ENCODE measurements around the gene LIF.
"Not testable (repeated sequence)": the region's sequence is repeated elsewhere in the genome, so short reads cannot be mapped to it uniquely, and the experiment has no call there.

The LIF gene

DNA sequence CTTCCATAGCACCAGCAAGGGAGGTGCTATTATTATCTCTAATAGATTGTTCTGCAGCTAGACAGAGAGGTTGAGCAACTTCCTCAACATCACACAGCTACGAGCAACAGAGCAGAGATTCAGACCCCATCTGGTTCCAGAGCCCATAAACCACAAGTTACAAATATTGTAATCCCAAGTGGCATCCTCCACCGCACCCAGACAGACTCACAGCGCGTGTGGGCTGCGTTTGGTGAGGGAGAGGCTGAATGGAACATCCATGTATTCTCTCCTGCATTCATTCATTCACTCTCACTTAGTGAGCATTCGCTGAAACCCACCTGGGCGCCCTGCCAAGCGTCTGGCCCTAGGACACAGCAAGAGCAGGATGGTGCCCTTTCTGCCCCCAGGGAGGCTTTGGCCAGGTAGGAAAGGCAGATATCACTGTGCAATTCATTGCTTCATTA is 33.5 kb downstream of the LIF start:
- no peak for DNase-seq (ENCODE audit: low read depth, low spot score)
- peak overlapping the region; percentile 80 for H3K27ac ChIP-seq

DNA sequence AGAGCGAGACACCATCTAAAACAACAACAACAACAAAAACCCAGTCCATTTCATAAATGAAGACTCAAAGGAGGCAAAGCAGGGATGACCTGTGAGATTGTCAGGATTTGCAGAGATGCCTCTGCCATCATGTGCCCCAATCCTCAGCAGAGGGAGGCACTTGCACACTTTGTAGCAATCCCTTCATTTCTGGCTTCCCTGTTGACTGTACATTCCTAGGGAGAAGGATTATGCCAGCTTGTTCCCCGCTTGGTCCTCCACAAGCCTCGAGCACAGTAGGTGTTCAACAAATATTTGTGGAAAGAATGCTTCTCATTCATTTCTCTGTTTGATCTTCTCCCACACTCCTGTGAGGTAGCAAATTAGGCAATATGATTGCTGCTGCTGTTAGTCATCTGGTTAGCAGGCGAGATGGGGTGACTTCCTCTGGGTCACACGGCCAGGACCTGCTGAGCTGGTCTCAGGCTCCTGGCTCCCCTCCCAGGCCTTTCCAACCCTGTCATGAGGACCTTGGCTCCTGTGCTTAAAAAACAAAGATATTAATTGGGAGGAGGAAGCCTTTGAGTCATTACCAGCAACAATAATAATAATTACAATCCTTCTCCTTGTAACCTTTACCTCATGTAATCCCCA is 34.1 kb downstream of the LIF start:
- peak; percentile 94 for DNase-seq (ENCODE audit: low read depth, low spot score)
- peak overlapping the region; percentile 80 for H3K27ac ChIP-seq

DNA sequence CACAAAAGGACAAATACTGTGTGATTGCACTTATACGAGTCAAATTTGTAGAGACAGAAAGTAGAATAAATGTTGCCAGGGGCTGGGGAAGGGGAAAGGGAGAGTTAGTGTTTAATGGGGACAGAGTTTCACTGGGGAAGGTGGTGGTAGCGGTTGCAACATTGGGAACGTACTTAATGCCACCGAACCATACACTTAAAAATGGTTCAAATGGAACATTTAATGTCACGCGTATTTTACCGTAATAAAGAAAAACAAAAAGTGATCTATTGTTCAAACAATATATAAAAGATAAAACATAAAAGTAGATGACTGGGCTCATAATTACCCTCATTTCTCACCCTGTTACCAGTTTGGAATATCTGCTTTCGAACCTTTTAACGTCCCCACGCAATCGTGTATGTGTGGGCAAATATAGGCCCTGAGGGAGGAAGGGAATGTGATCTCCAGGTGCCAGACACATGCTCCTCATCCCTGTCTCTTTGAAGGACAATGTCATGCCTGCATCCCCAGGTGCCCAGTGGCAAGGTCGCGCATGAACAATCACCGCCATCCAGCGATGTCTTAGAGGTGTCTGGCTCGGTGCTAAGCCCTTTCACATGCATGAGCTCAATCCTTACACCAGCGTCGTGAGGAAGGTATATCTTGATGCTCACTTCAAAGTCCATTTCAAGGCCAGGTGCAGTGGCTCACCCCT is 35.3 kb downstream of the LIF start:
- peak overlapping the region; percentile 80 for H3K27ac ChIP-seq
- DNase-seq (ENCODE audit: low read depth, low spot score): no peak

- H3K27ac ChIP-seq: peak overlapping the region; percentile 80
- peak; percentile 83 for DNase-seq (ENCODE audit: low read depth, low spot score)
These were observed 36.2 kb downstream of the LIF start for GRCh38 chr22:30210235-30210909.

GRCh38 chr22:30209642-30210041 is 36.9 kb downstream of the LIF start:
- no peak for DNase-seq (ENCODE audit: low read depth, low spot score)
- H3K27ac ChIP-seq: peak overlapping the region; percentile 80

DNA sequence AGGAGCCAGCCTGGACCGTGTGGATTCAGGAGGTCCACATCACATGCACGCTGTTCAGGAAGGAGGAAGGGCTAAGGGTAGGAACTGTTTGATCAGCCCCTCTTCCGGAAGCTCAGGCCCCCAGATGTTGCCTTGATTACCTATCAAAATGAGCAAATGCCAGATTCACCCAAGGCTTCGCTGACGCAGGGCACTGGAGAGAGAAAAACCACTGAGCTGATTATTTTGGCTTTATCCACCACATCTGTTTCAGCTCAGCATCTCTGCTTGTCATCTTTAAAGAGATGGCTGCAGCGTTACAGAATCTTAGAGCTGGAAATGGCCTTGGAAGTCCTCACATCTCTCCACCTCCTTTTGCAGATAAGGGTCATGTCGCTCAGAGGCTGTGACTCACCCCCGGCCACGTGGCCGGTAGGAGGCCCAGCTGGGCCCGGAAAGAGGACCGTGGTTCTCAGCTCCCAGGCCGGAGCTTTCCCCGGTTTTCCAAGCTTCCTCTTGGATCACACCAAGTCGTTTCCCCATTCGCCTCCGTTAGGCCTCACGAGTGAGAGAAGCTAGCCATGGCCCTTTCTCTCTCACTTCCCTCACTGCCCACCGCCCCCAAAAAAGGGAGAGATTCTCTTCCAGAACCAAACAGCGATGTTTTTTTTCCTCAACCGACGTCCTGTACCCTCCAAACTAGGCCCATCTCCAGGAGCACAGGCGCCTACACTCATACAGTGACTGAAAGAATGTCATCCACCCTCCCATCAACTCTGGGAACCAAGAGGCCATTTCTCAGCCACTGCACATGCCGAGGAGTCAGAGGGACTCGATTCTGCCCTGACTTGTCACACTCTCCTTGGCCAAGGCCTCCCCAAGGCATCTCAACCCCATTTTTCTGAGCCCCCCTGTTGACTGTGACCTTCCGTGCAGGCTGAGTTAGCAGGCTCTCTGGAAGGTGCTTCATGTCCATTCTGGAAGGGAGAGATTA is 37.6 kb downstream of the LIF start:
- DNase-seq (ENCODE audit: low read depth, low spot score): no peak
- no peak overlapping the region for H3K27ac ChIP-seq

GRCh38 chr22:30206944-30207343 is 39.6 kb downstream of the LIF start:
- no peak for DNase-seq (ENCODE audit: low read depth, low spot score)
- peak overlapping the region; percentile 63 for H3K27ac ChIP-seq

DNA sequence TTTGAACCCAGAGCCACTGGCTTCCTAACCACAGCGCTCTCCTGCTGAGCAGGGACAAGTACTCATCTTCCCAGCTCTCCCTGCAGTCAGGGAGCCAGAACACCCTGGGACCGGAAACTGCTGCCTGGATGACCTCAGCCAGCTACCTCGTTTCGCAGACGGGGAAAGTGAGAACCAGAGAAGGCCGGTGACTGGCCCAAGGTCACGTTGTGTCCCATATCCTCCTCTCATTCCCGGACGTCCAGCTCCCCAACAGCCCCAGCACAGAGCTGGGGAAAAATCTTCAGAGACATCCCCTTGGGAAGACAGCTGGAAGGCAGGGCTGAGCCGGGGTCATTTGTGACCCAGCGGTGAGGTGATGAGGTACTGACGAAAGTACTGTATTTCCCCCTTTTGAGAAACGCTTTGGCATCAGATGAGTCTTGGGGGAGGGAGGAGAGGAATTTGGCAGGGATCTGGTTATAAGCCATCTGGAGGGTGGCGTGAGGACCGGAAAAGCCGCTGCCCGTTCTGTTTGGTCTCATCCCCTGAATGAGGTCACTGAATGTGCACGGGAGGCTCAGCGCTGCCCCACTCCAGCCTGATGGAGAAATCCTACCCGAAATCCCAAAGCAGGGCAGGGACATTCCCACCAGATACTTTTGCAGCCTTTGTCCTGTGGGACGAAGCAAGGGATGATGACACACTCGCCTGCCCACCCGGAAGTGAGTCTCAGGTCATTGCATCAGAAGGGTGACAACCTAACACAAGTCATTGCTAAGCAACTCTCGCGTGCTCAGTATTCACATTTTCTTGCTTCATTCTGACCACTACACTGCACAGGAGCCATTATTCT is 41.1 kb downstream of the LIF start:
- no peak for DNase-seq (ENCODE audit: low read depth, low spot score)
- H3K27ac ChIP-seq: peak overlapping the region; percentile 63

- DNase-seq (ENCODE audit: low read depth, low spot score): no peak
- peak overlapping the region; percentile 63 for H3K27ac ChIP-seq
These were observed 41.8 kb downstream of the LIF start for GRCh38 chr22:30204742-30205111.

GRCh38 chr22:30204015-30204741 is 42.4 kb downstream of the LIF start:
- H3K27ac ChIP-seq: peak overlapping the region; percentile 63
- DNase-seq (ENCODE audit: low read depth, low spot score): no peak

DNA sequence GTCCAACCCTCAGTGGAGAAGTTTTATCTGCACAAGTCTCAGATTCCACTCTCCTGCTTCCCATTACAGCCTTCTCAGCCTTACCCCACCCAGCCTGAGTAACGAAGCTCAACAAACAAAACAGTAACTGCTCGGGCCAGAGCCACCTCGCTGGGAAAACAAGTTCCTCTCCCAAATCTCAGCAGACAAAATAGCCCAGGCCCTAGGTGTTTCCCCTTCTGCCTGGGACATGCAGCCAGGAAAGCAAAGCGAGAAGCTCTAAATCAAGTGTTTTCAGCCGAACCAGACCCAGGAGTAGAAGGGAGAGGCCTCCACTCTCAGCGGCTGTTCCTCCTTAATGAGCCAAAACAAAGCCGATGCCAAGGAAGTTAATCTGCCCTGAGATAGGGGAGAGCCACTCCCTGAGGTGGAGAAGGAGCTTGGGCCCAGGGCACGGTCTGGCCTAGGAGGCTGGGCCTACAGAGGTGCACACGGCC is 44.0 kb downstream of the LIF start:
- peak overlapping the region; percentile 81 for H3K27ac ChIP-seq
- DNase-seq (ENCODE audit: low read depth, low spot score): no peak

- peak overlapping the region; percentile 81 for H3K27ac ChIP-seq
- no peak for DNase-seq (ENCODE audit: low read depth, low spot score)
These were observed 44.6 kb downstream of the LIF start for GRCh38 chr22:30201945-30202344.

- DNase-seq (ENCODE audit: low read depth, low spot score); H3K27ac ChIP-seq: not testable (repeated sequence)
These were observed 45.7 kb downstream of the LIF start for GRCh38 chr22:30200905-30201304.

DNA sequence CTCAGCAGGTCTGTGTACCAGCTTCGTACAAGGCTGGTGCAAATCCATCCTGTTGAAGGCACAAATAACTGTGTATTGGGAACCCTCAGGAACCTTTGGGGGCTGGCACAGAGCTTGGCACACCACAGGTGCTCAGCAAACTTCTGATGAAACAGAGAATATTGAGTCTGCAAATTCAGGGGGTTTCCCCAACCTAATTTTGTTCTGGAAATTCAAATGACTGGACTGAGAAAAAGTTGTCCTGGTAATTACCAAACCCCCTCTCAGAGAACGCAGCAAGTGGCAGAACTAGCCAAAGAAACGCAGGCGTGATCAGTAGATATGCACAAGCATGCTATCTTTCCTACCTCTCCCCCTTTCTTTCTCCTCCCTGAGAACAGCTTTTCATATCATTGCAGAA is 47.6 kb downstream of the LIF start:
- no peak overlapping the region for H3K27ac ChIP-seq
- no peak for DNase-seq (ENCODE audit: low read depth, low spot score)

DNA sequence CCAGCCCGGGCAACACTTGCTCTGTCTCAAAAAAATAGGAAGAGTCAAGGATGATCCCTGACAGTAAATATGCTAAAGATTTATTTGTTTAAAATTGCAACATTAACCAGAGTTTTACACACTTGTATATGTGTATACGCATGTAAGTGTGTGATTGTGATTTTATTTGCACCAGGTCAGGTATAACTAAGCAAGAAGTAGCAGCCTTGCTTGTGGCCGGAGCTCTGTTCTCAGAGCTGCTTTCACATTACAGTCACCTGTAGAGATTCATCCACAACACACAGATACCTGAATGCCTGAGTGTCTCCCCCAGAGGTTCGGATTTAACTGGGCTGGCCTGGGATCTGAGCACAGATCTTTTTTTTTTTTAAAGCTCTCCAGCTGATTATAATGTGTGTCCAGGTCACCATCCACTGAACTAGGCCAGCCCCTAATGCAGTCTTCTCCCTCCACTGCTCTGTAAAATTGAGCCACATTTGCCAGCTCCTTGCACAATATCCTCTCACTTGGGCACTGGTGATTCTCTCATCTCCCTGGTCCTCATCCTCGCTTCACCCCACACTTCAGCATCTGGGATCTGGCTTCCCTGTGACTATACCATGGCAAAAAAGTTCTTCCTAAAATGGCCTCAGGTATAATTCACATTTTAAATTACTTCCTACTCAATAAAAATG is 48.3 kb downstream of the LIF start:
- DNase-seq (ENCODE audit: low read depth, low spot score): no peak
- peak overlapping the region; percentile 97 for H3K27ac ChIP-seq

GRCh38 chr22:30197389-30197788 is 49.2 kb downstream of the LIF start:
- DNase-seq (ENCODE audit: low read depth, low spot score): no peak

DNA sequence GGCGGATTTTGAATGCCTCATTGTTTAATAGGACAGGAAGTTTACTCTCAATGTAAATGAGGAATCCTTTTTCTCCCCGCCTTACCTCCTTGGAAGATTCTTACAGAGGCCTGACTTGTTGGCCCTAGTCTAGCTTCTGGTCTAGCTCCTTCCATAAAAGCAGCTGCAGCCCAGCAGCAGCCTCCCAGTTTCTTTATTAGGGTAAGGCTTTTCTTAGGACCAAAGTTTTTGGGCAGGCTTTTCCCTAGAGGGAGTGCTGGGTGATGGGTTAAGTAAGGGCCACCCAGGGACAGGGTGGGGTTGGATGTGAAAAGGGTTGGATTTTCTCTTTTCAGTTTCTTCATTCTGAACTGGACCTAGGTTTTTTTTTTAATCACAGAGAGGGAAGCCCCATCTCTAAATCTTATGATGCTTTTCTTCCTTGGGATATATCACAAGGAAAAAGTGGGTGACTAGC is 49.7 kb downstream of the LIF start:
- no peak for DNase-seq (ENCODE audit: low read depth, low spot score)
- H3K27ac ChIP-seq: peak overlapping the region; percentile 97

More at GRCh38 chr22:30197389-30197788, 49.2 kb downstream of the LIF start:
- H3K27ac ChIP-seq: peak overlapping the region; percentile 97

Data from epithelial cell of prostate (primary cell).